ENCODE results near the gene AZGP1. TPM values are rescaled to one million over a fixed set of nuclear protein-coding genes. Genes with fewer than 3 reads are reported as not detected.
A peak's percentile ranks its signal among the peaks of the same experiment; 100 is the strongest.

Gene AZGP1
- total RNA-seq, 1 experiment from 2014 or later, result 1.6 TPM

DNA sequence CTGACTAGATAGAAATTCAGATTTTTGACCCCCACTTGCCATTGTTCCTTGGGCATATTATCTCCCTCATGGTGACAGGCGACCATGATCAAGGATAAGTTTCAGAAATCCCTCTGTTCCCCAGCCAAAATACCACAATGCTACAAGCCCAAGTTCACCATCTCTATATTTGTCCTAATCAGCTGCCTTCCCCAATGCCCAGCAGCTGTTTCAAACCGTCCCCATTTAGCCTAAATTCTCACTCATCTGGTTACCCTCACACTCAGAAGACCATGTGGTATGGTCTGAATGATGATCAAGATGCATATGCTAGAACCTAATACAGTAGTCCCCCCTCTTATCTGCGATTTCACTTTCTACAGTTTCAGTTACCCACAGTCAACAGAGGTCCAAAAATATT is 45.5 kb downstream of the AZGP1 start:
- ATAC-seq (no peak), DNase-seq (ENCODE audit: low spot score) (no peak)
- Mint-ChIP-seq H3K27me3 (ENCODE audit: low read depth) (peaks cover 14% of the 10 kb centered on the region), H3K4me3 (peak overlapping the region; percentile 64; the same call in 1 of the 2 replicates), H3K27ac (no peak overlapping the region), H3K36me3 (peaks cover 10% of the 10 kb centered on the region), H3K4me1 (peaks cover 58% of the 10 kb centered on the region), H3K9me3 (peaks cover 18% of the 10 kb centered on the region)
- no peak for TF ChIP-seq NFE2L1 (CRISPR knock-in tag; IDR thresholded peaks at IDR 0.05)
- no peak for TF ChIP-seq ZNF138 (CRISPR knock-in tag; conservative IDR thresholded peaks at IDR 0.05)
- TF ChIP-seq, protein P1, sequence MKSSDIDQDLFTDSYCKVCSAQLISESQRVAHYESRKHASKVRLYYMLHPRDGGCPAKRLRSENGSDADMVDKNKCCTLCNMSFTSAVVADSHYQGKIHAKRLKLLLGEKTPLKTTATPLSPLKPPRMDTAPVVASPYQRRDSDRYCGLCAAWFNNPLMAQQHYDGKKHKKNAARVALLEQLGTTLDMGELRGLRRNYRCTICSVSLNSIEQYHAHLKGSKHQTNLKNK (CRISPR knock-in tag; IDR thresholded peaks at IDR 0.05), result no peak
- TF ChIP-seq, protein P2, sequence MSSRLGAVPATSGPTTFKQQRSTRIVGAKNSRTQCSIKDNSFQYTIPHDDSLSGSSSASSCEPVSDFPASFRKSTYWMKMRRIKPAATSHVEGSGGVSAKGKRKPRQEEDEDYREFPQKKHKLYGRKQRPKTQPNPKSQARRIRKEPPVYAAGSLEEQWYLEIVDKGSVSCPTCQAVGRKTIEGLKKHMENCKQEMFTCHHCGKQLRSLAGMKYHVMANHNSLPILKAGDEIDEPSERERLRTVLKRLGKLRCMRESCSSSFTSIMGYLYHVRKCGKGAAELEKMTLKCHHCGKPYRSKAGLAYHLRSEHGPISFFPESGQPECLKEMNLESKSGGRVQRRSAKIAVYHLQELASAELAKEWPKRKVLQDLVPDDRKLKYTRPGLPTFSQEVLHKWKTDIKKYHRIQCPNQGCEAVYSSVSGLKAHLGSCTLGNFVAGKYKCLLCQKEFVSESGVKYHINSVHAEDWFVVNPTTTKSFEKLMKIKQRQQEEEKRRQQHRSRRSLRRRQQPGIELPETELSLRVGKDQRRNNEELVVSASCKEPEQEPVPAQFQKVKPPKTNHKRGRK (CRISPR knock-in tag; IDR thresholded peaks at IDR 0.05; ENCODE audit: borderline replicate concordance), result no peak
- TF ChIP-seq ATF1 (CRISPR knock-in tag; IDR thresholded peaks at IDR 0.05), result no peak
- no peak for TF ChIP-seq JAZF1 (CRISPR knock-in tag; IDR thresholded peaks at IDR 0.05)
- TF ChIP-seq, protein P3, sequence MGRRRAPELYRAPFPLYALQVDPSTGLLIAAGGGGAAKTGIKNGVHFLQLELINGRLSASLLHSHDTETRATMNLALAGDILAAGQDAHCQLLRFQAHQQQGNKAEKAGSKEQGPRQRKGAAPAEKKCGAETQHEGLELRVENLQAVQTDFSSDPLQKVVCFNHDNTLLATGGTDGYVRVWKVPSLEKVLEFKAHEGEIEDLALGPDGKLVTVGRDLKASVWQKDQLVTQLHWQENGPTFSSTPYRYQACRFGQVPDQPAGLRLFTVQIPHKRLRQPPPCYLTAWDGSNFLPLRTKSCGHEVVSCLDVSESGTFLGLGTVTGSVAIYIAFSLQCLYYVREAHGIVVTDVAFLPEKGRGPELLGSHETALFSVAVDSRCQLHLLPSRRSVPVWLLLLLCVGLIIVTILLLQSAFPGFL (CRISPR knock-in tag; IDR thresholded peaks at IDR 0.05; ENCODE audit: borderline replicate concordance), result no peak
- TF ChIP-seq ZNF396 (CRISPR knock-in tag; IDR thresholded peaks at IDR 0.05; ENCODE audit: borderline replicate concordance), result no peak
- no peak for TF ChIP-seq RORB (CRISPR knock-in tag; IDR thresholded peaks at IDR 0.05)
- TF ChIP-seq FOXP1 (CRISPR knock-in tag; IDR thresholded peaks at IDR 0.05; ENCODE audit: borderline replicate concordance), result no peak
- TF ChIP-seq GTF2I (CRISPR knock-in tag; conservative IDR thresholded peaks at IDR 0.05), result no peak
- no peak for TF ChIP-seq MXD4 (CRISPR knock-in tag; IDR thresholded peaks at IDR 0.05; ENCODE audit: borderline replicate concordance)
- ChIA-PET POLR2A (interaction anchor here (1.2 kb wide), 1 partner anchor 14 kb away, joined by 9 read pairs; no protein-coding TSS in a partner anchor), CTCF (interaction anchor here (1.6 to 2.2 kb wide), 5 partner anchors 11 to 60 kb away, joined by 3 to 30 read pairs (median 17); partner anchors contain the start of gene TRIM4)

DNA sequence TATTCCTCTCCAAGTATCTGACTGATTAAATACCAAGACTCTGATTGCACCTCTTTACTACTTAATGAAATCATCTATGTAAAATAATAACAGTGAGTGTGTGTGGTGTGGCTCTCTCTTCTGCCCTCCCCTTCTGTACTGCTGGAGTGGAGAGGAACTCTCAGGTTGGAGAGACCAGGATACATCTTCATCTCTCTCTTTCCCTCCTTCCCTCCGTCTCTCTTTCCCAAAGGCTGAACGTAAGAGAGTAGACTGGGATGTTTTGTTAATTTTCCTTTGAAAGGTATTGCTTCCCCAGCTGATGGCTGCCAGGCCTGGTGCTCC is 46.1 kb downstream of the AZGP1 start:
- ChIA-PET POLR2A (interaction anchor here (0.6 to 1.2 kb wide), 2 partner anchors 14 to 57 kb away, joined by 4 to 9 read pairs; no protein-coding TSS in a partner anchor), CTCF (interaction anchor here (0.6 to 2.2 kb wide), 15 partner anchors 10 to 328 kb away, joined by 3 to 30 read pairs (median 7); partner anchors contain the start of genes AZGP1 and TRIM4)
- peak; percentile 13 for ATAC-seq
- Mint-ChIP-seq H3K4me1 (peaks cover 56% of the 10 kb centered on the region), H3K4me3 (peak overlapping the region; percentile 64), H3K9me3 (peaks cover 13% of the 10 kb centered on the region), H3K27me3 (ENCODE audit: low read depth) (peaks cover 14% of the 10 kb centered on the region), H3K36me3 (peaks cover 3% of the 10 kb centered on the region), H3K27ac (no peak overlapping the region; the same call in 1 of the 2 replicates)
- DNase-seq (ENCODE audit: low spot score), result no peak
- no peak for TF ChIP-seq TP53 (CRISPR knock-in tag; IDR thresholded peaks at IDR 0.05)
- TF ChIP-seq PRRX2 (CRISPR knock-in tag; IDR thresholded peaks at IDR 0.05), result no peak
- no peak for TF ChIP-seq MXD4 (CRISPR knock-in tag; IDR thresholded peaks at IDR 0.05; ENCODE audit: borderline replicate concordance)
- TF ChIP-seq ZNF416 (CRISPR knock-in tag; IDR thresholded peaks at IDR 0.05), result no peak
- TF ChIP-seq, protein P4, sequence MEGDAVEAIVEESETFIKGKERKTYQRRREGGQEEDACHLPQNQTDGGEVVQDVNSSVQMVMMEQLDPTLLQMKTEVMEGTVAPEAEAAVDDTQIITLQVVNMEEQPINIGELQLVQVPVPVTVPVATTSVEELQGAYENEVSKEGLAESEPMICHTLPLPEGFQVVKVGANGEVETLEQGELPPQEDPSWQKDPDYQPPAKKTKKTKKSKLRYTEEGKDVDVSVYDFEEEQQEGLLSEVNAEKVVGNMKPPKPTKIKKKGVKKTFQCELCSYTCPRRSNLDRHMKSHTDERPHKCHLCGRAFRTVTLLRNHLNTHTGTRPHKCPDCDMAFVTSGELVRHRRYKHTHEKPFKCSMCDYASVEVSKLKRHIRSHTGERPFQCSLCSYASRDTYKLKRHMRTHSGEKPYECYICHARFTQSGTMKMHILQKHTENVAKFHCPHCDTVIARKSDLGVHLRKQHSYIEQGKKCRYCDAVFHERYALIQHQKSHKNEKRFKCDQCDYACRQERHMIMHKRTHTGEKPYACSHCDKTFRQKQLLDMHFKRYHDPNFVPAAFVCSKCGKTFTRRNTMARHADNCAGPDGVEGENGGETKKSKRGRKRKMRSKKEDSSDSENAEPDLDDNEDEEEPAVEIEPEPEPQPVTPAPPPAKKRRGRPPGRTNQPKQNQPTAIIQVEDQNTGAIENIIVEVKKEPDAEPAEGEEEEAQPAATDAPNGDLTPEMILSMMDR (IDR thresholded peaks at IDR 0.05), result 0 out of 2 replicates have a peak, but pooled peaks have one; percentile 12
- TF ChIP-seq, protein P5, sequence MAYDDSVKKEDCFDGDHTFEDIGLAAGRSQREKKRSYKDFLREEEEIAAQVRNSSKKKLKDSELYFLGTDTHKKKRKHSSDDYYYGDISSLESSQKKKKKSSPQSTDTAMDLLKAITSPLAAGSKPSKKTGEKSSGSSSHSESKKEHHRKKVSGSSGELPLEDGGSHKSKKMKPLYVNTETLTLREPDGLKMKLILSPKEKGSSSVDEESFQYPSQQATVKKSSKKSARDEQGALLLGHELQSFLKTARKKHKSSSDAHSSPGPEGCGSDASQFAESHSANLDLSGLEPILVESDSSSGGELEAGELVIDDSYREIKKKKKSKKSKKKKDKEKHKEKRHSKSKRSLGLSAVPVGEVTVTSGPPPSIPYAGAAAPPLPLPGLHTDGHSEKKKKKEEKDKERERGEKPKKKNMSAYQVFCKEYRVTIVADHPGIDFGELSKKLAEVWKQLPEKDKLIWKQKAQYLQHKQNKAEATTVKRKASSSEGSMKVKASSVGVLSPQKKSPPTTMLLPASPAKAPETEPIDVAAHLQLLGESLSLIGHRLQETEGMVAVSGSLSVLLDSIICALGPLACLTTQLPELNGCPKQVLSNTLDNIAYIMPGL (CRISPR knock-in tag; IDR thresholded peaks at IDR 0.05), result no peak
- TF ChIP-seq, protein P6, sequence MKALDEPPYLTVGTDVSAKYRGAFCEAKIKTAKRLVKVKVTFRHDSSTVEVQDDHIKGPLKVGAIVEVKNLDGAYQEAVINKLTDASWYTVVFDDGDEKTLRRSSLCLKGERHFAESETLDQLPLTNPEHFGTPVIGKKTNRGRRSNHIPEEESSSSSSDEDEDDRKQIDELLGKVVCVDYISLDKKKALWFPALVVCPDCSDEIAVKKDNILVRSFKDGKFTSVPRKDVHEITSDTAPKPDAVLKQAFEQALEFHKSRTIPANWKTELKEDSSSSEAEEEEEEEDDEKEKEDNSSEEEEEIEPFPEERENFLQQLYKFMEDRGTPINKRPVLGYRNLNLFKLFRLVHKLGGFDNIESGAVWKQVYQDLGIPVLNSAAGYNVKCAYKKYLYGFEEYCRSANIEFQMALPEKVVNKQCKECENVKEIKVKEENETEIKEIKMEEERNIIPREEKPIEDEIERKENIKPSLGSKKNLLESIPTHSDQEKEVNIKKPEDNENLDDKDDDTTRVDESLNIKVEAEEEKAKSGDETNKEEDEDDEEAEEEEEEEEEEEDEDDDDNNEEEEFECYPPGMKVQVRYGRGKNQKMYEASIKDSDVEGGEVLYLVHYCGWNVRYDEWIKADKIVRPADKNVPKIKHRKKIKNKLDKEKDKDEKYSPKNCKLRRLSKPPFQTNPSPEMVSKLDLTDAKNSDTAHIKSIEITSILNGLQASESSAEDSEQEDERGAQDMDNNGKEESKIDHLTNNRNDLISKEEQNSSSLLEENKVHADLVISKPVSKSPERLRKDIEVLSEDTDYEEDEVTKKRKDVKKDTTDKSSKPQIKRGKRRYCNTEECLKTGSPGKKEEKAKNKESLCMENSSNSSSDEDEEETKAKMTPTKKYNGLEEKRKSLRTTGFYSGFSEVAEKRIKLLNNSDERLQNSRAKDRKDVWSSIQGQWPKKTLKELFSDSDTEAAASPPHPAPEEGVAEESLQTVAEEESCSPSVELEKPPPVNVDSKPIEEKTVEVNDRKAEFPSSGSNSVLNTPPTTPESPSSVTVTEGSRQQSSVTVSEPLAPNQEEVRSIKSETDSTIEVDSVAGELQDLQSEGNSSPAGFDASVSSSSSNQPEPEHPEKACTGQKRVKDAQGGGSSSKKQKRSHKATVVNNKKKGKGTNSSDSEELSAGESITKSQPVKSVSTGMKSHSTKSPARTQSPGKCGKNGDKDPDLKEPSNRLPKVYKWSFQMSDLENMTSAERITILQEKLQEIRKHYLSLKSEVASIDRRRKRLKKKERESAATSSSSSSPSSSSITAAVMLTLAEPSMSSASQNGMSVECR (CRISPR knock-in tag; IDR thresholded peaks at IDR 0.05; ENCODE audit: borderline replicate concordance), result no peak
- TF ChIP-seq, protein P7, sequence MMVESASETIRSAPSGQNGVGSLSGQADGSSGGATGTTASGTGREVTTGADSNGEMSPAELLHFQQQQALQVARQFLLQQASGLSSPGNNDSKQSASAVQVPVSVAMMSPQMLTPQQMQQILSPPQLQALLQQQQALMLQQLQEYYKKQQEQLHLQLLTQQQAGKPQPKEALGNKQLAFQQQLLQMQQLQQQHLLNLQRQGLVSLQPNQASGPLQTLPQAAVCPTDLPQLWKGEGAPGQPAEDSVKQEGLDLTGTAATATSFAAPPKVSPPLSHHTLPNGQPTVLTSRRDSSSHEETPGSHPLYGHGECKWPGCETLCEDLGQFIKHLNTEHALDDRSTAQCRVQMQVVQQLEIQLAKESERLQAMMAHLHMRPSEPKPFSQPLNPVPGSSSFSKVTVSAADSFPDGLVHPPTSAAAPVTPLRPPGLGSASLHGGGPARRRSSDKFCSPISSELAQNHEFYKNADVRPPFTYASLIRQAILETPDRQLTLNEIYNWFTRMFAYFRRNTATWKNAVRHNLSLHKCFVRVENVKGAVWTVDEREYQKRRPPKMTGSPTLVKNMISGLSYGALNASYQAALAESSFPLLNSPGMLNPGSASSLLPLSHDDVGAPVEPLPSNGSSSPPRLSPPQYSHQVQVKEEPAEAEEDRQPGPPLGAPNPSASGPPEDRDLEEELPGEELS (CRISPR knock-in tag; IDR thresholded peaks at IDR 0.05), result no peak
- TF ChIP-seq ETV6 (CRISPR knock-in tag; IDR thresholded peaks at IDR 0.05), result 0 out of 2 replicates have a peak, but pooled peaks have one; percentile 26

All from WTC11 (cell line).